SJCRH30 (cell line): ENCODE measurements around the gene SLC2A13. TPM values are rescaled to one million over a fixed set of nuclear protein-coding genes. Genes with fewer than 3 reads are reported as not detected.
"Not testable (repeated sequence)": the region's sequence is repeated elsewhere in the genome, so short reads cannot be mapped to it uniquely, and the experiment has no call there.

Source experiments
- DNase-seq, 2 experiments: peaks; one replicate each; pipeline ENCODE4 v3.0.0-alpha.2; 2015 to 2020
- H3K27ac ChIP-seq: fragments of 250-450 bp; sonication (Bioruptor Pico); 2 replicates; pipeline ENCODE4 v1.5.1; 2020; ENCODE audit warnings: mild to moderate bottlenecking, moderate library complexity
- H3K27me3 ChIP-seq: fragments of 250-450 bp; sonication (Bioruptor Pico); 2 replicates; pipeline ENCODE4 v1.5.1; 2020; ENCODE audit warnings: mild to moderate bottlenecking, moderate library complexity
- H3K36me3 ChIP-seq: fragments of 250-450 bp; sonication (Bioruptor Pico); 2 replicates; pipeline ENCODE4 v1.5.1; 2020; ENCODE audit warnings: mild to moderate bottlenecking, moderate library complexity
- H3K4me1 ChIP-seq: fragments of 250-450 bp; sonication (Bioruptor Pico); 2 replicates; pipeline ENCODE4 v1.5.1; 2020; ENCODE audit warnings: mild to moderate bottlenecking, moderate library complexity
- H3K4me3 ChIP-seq: fragments of 250-450 bp; sonication (Bioruptor Pico); 2 replicates; pipeline ENCODE4 v1.5.1; 2020; ENCODE audit warnings: mild to moderate bottlenecking, moderate library complexity
- H3K9me3 ChIP-seq: fragments of 250-450 bp; sonication (Bioruptor Pico); replicated peaks from 2 replicates; pipeline ENCODE4 v1.5.1; 2020; ENCODE audit warnings: mild to moderate bottlenecking, moderate library complexity
- total RNA-seq: library from RNA; depleted of rRNA; stranded (reverse); fragments of >200 nt; shearing (Covaris generic); gene quantifications from 2 replicates; pipeline ENCODE4 v1.2.3, GENCODE V29; 2014

Gene SLC2A13
- total RNA-seq, 1 experiment from 2014 or later: 11.1 TPM

- Histone ChIP-seq H3K27ac (no peak overlapping the region), H3K9me3 (no peaks in the 10 kb centered on the region; the same call in none of the 2 replicates), H3K4me3 (no peak overlapping the region), H3K36me3 (no peaks in the 10 kb centered on the region), H3K4me1 (0 out of 2 replicates have a peak, but pooled peaks cover 3% of the 10 kb centered on the region), H3K27me3 (no peaks in the 10 kb centered on the region)
- DNase-seq: no peak
Observed at GRCh38 chr12:39835517-39836489, 270.1 kb downstream of the SLC2A13 start.

DNA sequence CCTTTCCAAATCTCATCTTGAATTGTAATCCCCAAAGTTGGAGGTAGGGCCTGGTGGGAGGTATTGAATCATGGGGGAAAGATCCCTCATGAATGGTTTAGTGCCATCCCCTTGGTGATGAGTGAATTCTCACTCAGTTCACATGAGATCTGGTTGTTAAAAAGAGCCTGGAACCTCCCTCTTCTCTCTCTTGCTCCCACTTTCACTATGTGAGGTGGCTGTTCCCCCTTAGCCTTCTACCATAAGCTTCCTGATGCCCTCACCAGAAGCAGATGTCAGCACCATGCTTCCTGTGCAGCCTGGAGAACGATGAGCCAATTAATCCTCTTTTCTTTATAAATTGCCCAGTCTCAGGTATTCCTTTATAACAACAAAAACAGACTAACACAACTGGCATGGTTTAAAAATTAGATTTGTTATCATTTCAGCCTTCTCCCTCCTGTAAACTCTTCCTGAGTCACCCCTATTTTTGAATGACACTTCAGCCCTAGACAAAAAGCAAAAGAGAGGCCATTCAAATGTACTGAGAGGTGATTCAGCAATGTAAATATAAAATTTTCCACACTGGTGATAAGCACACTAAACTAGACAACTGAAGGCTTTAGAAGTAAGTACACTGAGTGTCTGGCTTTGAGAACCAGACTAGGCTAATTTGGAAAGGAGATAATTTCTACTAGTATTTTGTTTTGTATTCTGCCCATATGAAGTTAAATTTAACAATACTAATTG is 274.1 kb downstream of the SLC2A13 start:
- no peak for DNase-seq
- Histone ChIP-seq H3K4me1 (0 out of 2 replicates have a peak, but pooled peaks cover 3% of the 10 kb centered on the region), H3K36me3 (no peaks in the 10 kb centered on the region), H3K27ac (no peak overlapping the region), H3K27me3 (no peaks in the 10 kb centered on the region), H3K9me3 (no peaks in the 10 kb centered on the region; the same call in 1 of the 2 replicates), H3K4me3 (no peak overlapping the region)

DNA sequence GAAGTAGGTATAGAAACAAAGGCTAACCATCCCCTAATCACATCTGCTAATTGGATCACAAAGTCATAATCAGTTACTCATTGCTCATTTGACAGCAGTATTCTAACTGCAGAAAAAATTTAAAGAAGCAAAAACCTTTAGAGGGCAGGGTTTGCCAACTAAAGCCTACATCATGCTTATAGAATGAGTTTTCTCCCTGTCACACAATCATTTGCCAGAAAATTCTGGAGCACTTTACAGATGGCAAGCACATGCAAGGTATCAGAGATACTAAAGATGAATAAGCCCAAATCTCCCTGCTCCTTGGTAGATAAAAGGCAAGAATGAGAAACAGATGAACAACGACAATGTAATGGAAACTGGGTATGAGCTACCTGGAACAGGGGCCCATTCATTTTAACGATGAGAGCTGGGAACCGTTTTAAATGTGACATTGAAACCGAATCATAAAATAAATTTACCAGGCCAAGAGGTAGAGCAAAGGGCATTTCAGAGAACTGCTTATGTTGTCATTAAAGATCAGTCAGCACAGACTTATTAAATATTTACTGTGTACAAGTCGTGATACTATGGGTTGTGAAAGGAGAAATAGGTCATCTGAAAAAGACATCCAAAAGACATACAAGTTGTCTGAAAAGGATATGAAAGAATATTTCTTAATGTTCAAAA is 274.9 kb downstream of the SLC2A13 start:
- H3K36me3 ChIP-seq: no peaks in the 10 kb centered on the region
- no peaks in the 10 kb centered on the region; the same call in 1 of the 2 replicates for H3K9me3 ChIP-seq
- H3K27ac ChIP-seq: no peak overlapping the region
- H3K4me1 ChIP-seq: 0 out of 2 replicates have a peak, but pooled peaks cover 3% of the 10 kb centered on the region
- H3K4me3 ChIP-seq: no peak overlapping the region
- DNase-seq: no peak
- H3K27me3 ChIP-seq: no peaks in the 10 kb centered on the region

DNA sequence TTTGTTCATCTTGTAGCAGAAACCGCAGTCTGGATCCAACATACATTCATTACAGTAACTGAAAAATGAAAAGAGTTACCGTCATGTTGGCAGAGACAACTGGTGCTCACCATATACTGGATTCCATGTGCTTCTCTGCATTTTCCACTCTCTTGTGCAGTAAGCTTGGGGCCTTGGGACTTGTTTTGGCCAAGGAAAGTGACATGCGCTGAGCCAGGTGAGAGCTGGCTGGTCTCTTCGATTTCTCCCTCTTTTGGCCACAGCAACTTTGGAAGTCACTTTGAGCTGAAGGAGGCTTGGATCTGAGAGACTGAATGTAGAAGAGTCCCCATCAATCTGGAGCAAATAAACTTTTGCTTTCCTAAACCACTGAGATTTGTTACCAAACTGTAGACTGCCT is 275.7 kb downstream of the SLC2A13 start:
- no peak for DNase-seq
- H3K4me3 ChIP-seq: no peak overlapping the region
- 0 out of 2 replicates have a peak, but pooled peaks cover 3% of the 10 kb centered on the region for H3K4me1 ChIP-seq
- no peaks in the 10 kb centered on the region for H3K36me3 ChIP-seq
- H3K27me3 ChIP-seq: no peaks in the 10 kb centered on the region
- no peak overlapping the region for H3K27ac ChIP-seq
- H3K9me3 ChIP-seq: no peaks in the 10 kb centered on the region; the same call in 1 of the 2 replicates

DNA sequence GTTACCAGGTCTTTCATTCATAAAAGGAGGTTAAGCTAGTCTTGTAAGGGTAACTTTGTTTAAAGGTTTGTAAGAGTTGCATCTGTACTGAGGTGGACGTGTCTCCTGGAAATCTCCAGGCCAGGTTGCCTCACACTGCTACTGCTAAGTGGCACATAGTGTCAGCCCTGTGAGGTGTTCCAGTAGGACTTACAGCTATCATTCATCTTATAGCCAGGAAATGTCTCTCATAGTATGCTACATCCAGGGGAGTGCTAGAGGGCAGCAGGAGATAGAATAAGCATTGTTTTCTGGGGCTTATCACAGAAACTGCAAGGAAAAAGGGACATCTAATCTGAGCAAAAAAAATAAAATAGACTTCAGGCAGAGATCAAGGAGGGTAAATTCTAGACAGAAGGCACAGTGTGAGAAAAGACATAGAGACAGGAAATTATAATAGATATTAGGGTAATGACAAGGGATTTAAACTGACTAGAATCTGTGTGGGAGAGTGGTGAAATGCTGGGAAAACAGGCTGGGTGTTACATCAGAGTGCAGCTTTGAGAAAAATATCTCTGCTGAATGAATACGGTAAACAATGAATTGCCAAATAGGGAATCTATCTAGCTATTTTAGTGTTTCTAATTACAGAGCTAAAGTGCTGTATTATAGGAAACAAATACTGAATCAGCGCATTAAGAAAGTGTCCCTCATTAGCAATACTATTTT is 281.2 kb downstream of the SLC2A13 start:
- H3K27ac ChIP-seq: no peak overlapping the region

GRCh38 chr12:39816671-39817185 is 289.2 kb downstream of the SLC2A13 start:
- Histone ChIP-seq H3K4me3 (no peak overlapping the region), H3K27me3 (no peaks in the 10 kb centered on the region), H3K4me1 (no peaks in the 10 kb centered on the region), H3K36me3 (no peaks in the 10 kb centered on the region), H3K27ac (no peak overlapping the region), H3K9me3 (no peaks in the 10 kb centered on the region)
- no peak for DNase-seq

More for the DNA sequence above, 281.2 kb downstream of the SLC2A13 start:
- H3K4me1 ChIP-seq: no peaks in the 10 kb centered on the region
- H3K27me3 ChIP-seq: no peaks in the 10 kb centered on the region
- H3K9me3 ChIP-seq: no peaks in the 10 kb centered on the region
- no peak overlapping the region for H3K4me3 ChIP-seq
- no peak for DNase-seq
- H3K36me3 ChIP-seq: no peaks in the 10 kb centered on the region

- Histone ChIP-seq H3K4me1 (no peaks in the 10 kb centered on the region), H3K4me3 (no peak overlapping the region), H3K9me3 (no peaks in the 10 kb centered on the region), H3K27me3 (no peaks in the 10 kb centered on the region), H3K36me3 (no peaks in the 10 kb centered on the region), H3K27ac (no peak overlapping the region)
- no peak for DNase-seq
Observed at GRCh38 chr12:39815746-39816145, 290.1 kb downstream of the SLC2A13 start.

DNA sequence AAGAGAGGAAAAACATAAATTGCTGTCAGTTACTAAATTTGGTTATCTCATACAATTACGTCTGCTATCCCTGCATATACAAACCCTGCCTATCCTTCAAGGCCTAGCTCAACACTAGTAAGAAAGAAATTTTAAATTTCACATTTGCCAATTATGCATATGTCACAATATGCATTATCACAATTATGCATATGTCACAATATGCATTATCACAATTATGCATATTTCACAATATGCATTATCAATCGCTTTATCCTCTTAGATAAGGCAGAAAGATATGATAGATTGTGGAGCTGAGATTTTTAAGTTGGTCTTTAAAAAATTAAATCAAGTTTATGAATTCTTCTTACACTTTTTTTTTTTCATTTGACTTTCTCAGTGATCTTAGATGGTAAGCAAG is 291.3 kb downstream of the SLC2A13 start:
- no peaks in the 10 kb centered on the region for H3K36me3 ChIP-seq
- no peak overlapping the region for H3K4me3 ChIP-seq
- no peak overlapping the region for H3K27ac ChIP-seq
- H3K4me1 ChIP-seq: no peaks in the 10 kb centered on the region
- no peaks in the 10 kb centered on the region for H3K27me3 ChIP-seq
- H3K9me3 ChIP-seq: no peaks in the 10 kb centered on the region; the same call in 1 of the 2 replicates
- DNase-seq: no peak

DNA sequence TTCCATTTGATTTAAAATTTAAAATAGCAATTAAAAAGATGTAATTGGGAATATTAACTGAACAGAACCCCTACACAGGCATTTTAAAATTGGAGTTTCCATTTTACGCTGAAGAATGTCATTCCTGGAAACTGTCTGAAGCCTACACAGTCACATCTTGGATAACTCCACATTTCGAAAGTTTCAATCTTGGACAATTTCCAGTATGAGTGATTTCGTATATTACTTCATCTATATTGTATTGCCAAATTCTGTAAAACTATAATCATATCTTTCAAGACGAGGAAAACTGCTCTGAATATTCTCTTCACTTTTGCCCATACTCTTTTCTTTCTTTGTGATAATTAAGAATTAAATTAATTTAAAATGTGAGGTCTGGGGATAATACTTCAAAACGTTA is 292.1 kb downstream of the SLC2A13 start:
- DNase-seq: no peak
- H3K27ac ChIP-seq: no peak overlapping the region

DNA sequence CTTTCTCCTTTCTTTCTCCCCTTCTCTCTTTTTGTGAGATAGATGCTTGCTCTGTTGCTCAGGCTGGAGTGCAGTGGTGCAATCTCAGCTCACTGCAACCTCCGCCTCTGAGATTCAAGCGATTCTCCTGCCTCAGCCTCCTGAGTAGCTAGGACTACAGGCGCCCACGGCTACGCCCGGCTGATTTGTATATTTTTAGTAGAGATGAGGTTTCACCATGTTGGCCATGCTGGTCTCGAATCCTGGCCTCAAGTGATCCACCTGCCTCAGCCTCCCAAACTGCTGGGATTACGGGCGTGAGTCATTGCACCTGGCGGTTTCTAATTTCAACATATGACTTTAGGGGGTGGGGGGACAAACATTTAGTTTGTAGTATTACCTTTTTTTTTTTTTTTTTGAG is 293.4 kb downstream of the SLC2A13 start:
- not testable (repeated sequence) for H3K36me3 ChIP-seq, H3K27me3 ChIP-seq, H3K4me3 ChIP-seq, H3K27ac ChIP-seq, H3K4me1 ChIP-seq, H3K9me3 ChIP-seq
- DNase-seq: peak in 1 of 2 experiments; percentile 2

More for the DNA sequence above, 292.1 kb downstream of the SLC2A13 start:
- H3K4me3 ChIP-seq: no peak overlapping the region
- no peaks in the 10 kb centered on the region for H3K4me1 ChIP-seq
- no peaks in the 10 kb centered on the region for H3K36me3 ChIP-seq
- H3K9me3 ChIP-seq: no peaks in the 10 kb centered on the region; the same call in 1 of the 2 replicates
- H3K27me3 ChIP-seq: no peaks in the 10 kb centered on the region

- Histone ChIP-seq H3K36me3 (no peaks in the 10 kb centered on the region), H3K4me1 (no peaks in the 10 kb centered on the region), H3K27ac (no peak overlapping the region), H3K4me3 (no peak overlapping the region), H3K9me3 (no peaks in the 10 kb centered on the region; the same call in 1 of the 2 replicates), H3K27me3 (no peaks in the 10 kb centered on the region)
- peak; percentile 11 to 48 for DNase-seq
Observed at GRCh38 chr12:39807043-39807442, 298.8 kb downstream of the SLC2A13 start.

GRCh38 chr12:39805651-39806050 is 300.2 kb downstream of the SLC2A13 start:
- Histone ChIP-seq H3K9me3 (no peaks in the 10 kb centered on the region; the same call in 1 of the 2 replicates), H3K4me1 (no peaks in the 10 kb centered on the region), H3K27me3 (no peaks in the 10 kb centered on the region), H3K27ac (no peak overlapping the region), H3K36me3 (no peaks in the 10 kb centered on the region), H3K4me3 (no peak overlapping the region)
- no peak for DNase-seq

DNA sequence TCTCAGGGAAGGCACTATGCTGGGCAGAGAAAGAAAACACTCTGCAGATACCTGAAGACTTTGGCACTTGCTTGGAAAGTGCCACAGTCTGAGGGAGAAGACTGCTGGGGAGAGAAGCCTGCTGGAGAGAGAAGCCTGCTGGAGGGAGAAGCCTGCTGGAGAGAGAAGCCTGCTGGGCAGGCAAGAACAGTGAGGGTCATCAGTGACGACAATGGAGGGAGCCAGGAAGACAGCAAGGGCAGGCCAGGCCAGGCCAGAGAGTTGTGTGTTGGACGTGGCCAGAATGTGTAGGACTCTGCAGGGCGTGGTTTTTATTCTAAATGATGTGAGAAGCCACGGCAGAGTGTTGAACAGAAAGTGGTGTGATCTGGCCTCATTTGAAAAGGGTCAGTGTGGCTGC is 301.0 kb downstream of the SLC2A13 start:
- Histone ChIP-seq H3K36me3 (no peaks in the 10 kb centered on the region), H3K27ac (no peak overlapping the region), H3K4me1 (no peaks in the 10 kb centered on the region), H3K9me3 (no peaks in the 10 kb centered on the region; the same call in 1 of the 2 replicates), H3K4me3 (no peak overlapping the region), H3K27me3 (no peaks in the 10 kb centered on the region)
- no peak for DNase-seq

- Histone ChIP-seq H3K4me3 (no peak overlapping the region), H3K27me3 (no peaks in the 10 kb centered on the region), H3K9me3 (no peaks in the 10 kb centered on the region), H3K36me3 (no peaks in the 10 kb centered on the region), H3K27ac (no peak overlapping the region), H3K4me1 (no peaks in the 10 kb centered on the region)
- no peak for DNase-seq
Observed at GRCh38 chr12:39804479-39804878, 301.4 kb downstream of the SLC2A13 start.
